Liver (tissue), 9 donors: ENCODE results near the gene PPP6R3. TPM values are rescaled to one million over a fixed set of nuclear protein-coding genes. Genes with fewer than 3 reads are reported as not detected.

Experiments used
- DNase-seq: peaks from one replicate; pipeline ENCODE4 v3.0.0-alpha.2; 2017; ENCODE audit warnings: low spot score
- H3K27ac ChIP-seq, 2 donors: one replicate each; pipeline ENCODE4 v1.7.0; 2013; ENCODE audit warnings: inconsistent platforms in 2 of 2, low read length in 2 of 2, control low read depth in 1 of 2, low read depth in 1 of 2, mild to moderate bottlenecking in 1 of 2
- H3K27me3 ChIP-seq, 4 donors: one replicate each; pipeline versions ENCODE4 v1.6.1 to v1.7.0; 2013; ENCODE audit warnings: low read length in 3 of 4, inconsistent platforms in 1 of 4, mild to moderate bottlenecking in 1 of 4, moderate library complexity in 1 of 4; ENCODE audit not compliant: control insufficient read depth in 4 of 4, insufficient read depth in 4 of 4
- H3K36me3 ChIP-seq, 4 donors: one replicate each; pipeline versions ENCODE4 v1.6.1 to v1.7.0; 2013; ENCODE audit warnings: low read length in 3 of 4, mild to moderate bottlenecking in 3 of 4, low read depth in 1 of 4, moderate library complexity in 1 of 4; ENCODE audit not compliant: control insufficient read depth in 4 of 4, insufficient read depth in 3 of 4
- H3K4me1 ChIP-seq, 4 donors: one replicate each; pipeline versions ENCODE4 v1.6.1 to v1.7.0; 2013; ENCODE audit warnings: low read length in 3 of 4, mild to moderate bottlenecking in 3 of 4, moderate library complexity in 1 of 4; ENCODE audit not compliant: control insufficient read depth in 4 of 4, insufficient read depth in 4 of 4
- H3K4me3 ChIP-seq, 3 donors: one replicate each; pipeline versions ENCODE4 v1.6.1 to v1.7.0; 2013; ENCODE audit warnings: low read length in 3 of 3, control low read depth in 1 of 3, low read depth in 1 of 3, mild to moderate bottlenecking in 1 of 3
- H3K9ac ChIP-seq, 2 donors: one replicate each; pipeline ENCODE4 v1.7.0; 2013; ENCODE audit warnings: low read length in 2 of 2, mild to moderate bottlenecking in 2 of 2, moderate library complexity in 2 of 2, control low read depth in 1 of 2, low read depth in 1 of 2
- H3K9me3 ChIP-seq, 4 donors: one replicate each; pipeline versions ENCODE4 v1.6.1 to v1.7.0; 2013; ENCODE audit warnings: low read length in 3 of 4; ENCODE audit not compliant: control insufficient read depth in 4 of 4
- ATF3 ChIP-seq: IDR thresholded peaks from 2 replicates; pipeline ENCODE4 v1.6.1; 2016; ENCODE audit warnings: antibody characterized with exemption
- EGR1 ChIP-seq, 2 donors: IDR thresholded peaks; 2 replicates each; pipeline ENCODE4 v1.6.1; 2016 to 2018; ENCODE audit warnings: antibody characterized with exemption in 2 of 2, low read depth in 2 of 2
- FOXA1 ChIP-seq: IDR thresholded peaks from 2 replicates; pipeline ENCODE4 v1.6.1; 2016; ENCODE audit warnings: antibody characterized with exemption
- FOXA2 ChIP-seq: IDR thresholded peaks from 2 replicates; pipeline ENCODE4 v1.6.1; 2016; ENCODE audit warnings: antibody characterized with exemption
- GABPA ChIP-seq, 2 donors: IDR thresholded peaks in 1 of 2; conservative IDR thresholded peaks in 1 of 2; 2 replicates each; pipeline ENCODE4 v1.6.1; 2016; ENCODE audit warnings: antibody characterized with exemption in 2 of 2, mild to moderate bottlenecking in 1 of 2, moderate library complexity in 1 of 2
- HNF4A ChIP-seq, 2 donors: conservative IDR thresholded peaks; 2 replicates each; pipeline ENCODE4 v1.6.1; 2016; ENCODE audit warnings: antibody characterized with exemption in 2 of 2, mild to moderate bottlenecking in 2 of 2
- HNF4G ChIP-seq: IDR thresholded peaks from 2 replicates; pipeline ENCODE4 v1.6.1; 2016; ENCODE audit warnings: antibody characterized with exemption
- JUND ChIP-seq, 2 donors: IDR thresholded peaks; 2 replicates each; pipeline ENCODE4 v1.6.1; 2016; ENCODE audit warnings: antibody characterized with exemption in 2 of 2
- NR2F2 ChIP-seq: IDR thresholded peaks from 2 replicates; pipeline ENCODE4 v1.6.1; 2016; ENCODE audit warnings: antibody characterized with exemption
- RAD21 ChIP-seq, 2 donors: IDR thresholded peaks; 2 replicates each; pipeline ENCODE4 v1.6.1; 2016; ENCODE audit warnings: antibody characterized with exemption in 2 of 2, mild to moderate bottlenecking in 2 of 2
- RXRA ChIP-seq, 2 donors: IDR thresholded peaks; 2 replicates each; pipeline ENCODE4 v1.6.1; 2017 to 2018; ENCODE audit warnings: antibody characterized with exemption in 2 of 2, mild to moderate bottlenecking in 1 of 2
- SP1 ChIP-seq: IDR thresholded peaks from 2 replicates; pipeline ENCODE4 v1.6.1; 2018; ENCODE audit warnings: antibody characterized with exemption, mild to moderate bottlenecking
- TAF1 ChIP-seq: conservative IDR thresholded peaks from 2 replicates; pipeline ENCODE4 v1.6.1; 2016; ENCODE audit warnings: antibody characterized with exemption, mild to moderate bottlenecking
- YY1 ChIP-seq: IDR thresholded peaks from 2 replicates; pipeline ENCODE4 v1.6.1; 2016; ENCODE audit warnings: antibody characterized with exemption, mild to moderate bottlenecking
- WGBS: extraction: QIAGEN DNeasy Blood & Tissue Kit; methylation state at CpG from one replicate; pipeline ENCODE4 v1.1.7; 2013; 5-methylcytosine and 5-hydroxymethylcytosine counted together
- polyA plus RNA-seq, 2 donors: library from polyadenylated mRNA; stranded (reverse) in 1 of 2; unstranded in 1 of 2; fragments of 200-250 nt in 1 of 2; fragments of >200 nt in 1 of 2; fragmentation: Nextera tagmentation in 1 of 2; extraction: Ambion mirVana in 1 of 2; gene quantifications; one replicate each; pipeline versions ENCODE4 v1.2.1 to v1.2.3, GENCODE V29; 2013 to 2015
- total RNA-seq, 2 donors: library from RNA; depleted of rRNA; stranded (reverse); fragments of >200 nt; gene quantifications; one replicate each; pipeline ENCODE4 v1.2.3, GENCODE V29; 2014
- TF ChIP-seq, protein P1 (sequence below): fragments of 150-350 bp; IDR thresholded peaks from 2 replicates; pipeline ENCODE4 v1.5.1; 2017; ENCODE audit warnings: improper control_type of control experiment, low read depth, low read length; ENCODE audit not compliant: missing input control
- TF ChIP-seq, protein P2 (sequence below): IDR thresholded peaks from 2 replicates; pipeline ENCODE4 v1.6.1; 2016; ENCODE audit warnings: antibody characterized with exemption
- TF ChIP-seq, protein P3 (sequence below): IDR thresholded peaks from 2 replicates; pipeline ENCODE4 v1.6.1; 2016; ENCODE audit warnings: antibody characterized with exemption, mild to moderate bottlenecking
- TF ChIP-seq, protein P4 (sequence below): IDR thresholded peaks from 2 replicates; pipeline ENCODE4 v1.6.1; 2016; ENCODE audit warnings: antibody characterized with exemption
- donor health status: healthy.
- donor health status: healthy.
- donor health status: healthy.
- donor health status: healthy.
- donor health status: healthy.

The PPP6R3 gene
- total and polyA plus RNA-seq, 4 donors, result 12.3 to 101 (median 58.1) TPM

DNA sequence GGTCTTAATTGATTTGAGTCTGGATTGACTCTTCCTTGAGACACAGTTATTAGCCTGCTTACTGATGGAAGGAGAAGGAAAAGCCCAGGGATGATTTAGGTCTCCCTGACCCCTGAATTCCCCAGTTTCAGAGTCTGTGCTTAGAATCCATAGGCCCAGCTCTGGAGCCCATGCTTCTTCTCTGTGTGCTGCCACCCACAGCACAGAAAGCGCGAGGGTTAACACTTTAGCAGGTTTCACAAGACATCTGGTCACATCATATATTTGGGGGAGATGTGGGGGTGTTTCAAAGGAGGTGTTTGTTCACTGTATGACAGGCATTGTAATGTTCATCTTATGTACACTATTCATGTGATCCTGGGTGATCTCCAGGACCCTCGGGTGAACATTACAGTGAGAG is 107.0 kb downstream of the PPP6R3 start (continued):
- TF ChIP-seq, protein P1, sequence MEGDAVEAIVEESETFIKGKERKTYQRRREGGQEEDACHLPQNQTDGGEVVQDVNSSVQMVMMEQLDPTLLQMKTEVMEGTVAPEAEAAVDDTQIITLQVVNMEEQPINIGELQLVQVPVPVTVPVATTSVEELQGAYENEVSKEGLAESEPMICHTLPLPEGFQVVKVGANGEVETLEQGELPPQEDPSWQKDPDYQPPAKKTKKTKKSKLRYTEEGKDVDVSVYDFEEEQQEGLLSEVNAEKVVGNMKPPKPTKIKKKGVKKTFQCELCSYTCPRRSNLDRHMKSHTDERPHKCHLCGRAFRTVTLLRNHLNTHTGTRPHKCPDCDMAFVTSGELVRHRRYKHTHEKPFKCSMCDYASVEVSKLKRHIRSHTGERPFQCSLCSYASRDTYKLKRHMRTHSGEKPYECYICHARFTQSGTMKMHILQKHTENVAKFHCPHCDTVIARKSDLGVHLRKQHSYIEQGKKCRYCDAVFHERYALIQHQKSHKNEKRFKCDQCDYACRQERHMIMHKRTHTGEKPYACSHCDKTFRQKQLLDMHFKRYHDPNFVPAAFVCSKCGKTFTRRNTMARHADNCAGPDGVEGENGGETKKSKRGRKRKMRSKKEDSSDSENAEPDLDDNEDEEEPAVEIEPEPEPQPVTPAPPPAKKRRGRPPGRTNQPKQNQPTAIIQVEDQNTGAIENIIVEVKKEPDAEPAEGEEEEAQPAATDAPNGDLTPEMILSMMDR, result no peak
- TF ChIP-seq SP1, result no peak
- TF ChIP-seq RXRA (IDR thresholded peaks at IDR 0.05), result no peak
- no peak for TF ChIP-seq FOXA2
- TF ChIP-seq ATF3, result no peak

DNA sequence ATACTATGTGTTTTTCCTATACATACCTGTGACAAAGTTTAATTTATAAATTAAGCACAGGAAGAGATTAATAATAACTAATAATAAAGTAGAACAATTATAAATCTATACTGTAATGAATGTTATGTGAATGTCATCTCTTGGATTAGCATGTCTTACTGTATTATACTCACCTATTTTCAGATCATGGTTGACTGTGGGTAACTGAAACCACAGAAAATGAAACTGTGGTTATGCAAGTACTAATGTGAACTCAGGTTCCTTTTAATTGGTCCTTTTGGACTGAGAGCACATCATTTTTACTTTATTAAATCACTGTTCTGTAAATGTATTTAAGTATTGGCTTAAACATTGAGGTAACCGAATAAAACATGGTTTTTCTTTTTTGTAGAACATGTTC is 108.8 kb downstream of the PPP6R3 start:
- no peaks in the 10 kb centered on the region for H3K4me1 ChIP-seq
- TF ChIP-seq YY1, result no peak
- TF ChIP-seq, protein P2, sequence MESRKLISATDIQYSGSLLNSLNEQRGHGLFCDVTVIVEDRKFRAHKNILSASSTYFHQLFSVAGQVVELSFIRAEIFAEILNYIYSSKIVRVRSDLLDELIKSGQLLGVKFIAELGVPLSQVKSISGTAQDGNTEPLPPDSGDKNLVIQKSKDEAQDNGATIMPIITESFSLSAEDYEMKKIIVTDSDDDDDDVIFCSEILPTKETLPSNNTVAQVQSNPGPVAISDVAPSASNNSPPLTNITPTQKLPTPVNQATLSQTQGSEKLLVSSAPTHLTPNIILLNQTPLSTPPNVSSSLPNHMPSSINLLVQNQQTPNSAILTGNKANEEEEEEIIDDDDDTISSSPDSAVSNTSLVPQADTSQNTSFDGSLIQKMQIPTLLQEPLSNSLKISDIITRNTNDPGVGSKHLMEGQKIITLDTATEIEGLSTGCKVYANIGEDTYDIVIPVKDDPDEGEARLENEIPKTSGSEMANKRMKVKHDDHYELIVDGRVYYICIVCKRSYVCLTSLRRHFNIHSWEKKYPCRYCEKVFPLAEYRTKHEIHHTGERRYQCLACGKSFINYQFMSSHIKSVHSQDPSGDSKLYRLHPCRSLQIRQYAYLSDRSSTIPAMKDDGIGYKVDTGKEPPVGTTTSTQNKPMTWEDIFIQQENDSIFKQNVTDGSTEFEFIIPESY, result no peak
- H3K4me3 ChIP-seq, result no peak overlapping the region
- H3K9me3 ChIP-seq, result no peaks in the 10 kb centered on the region
- H3K27me3 ChIP-seq, result no peaks in the 10 kb centered on the region
- no peak overlapping the region for H3K9ac ChIP-seq
- no peak for DNase-seq
- WGBS, result 96% methylated on average over 1 of the region's 1 CpG
- peaks cover 10 to 69% (median 57%) of the 10 kb centered on the region in 4 donors for H3K36me3 ChIP-seq
- H3K27ac ChIP-seq, result no peak overlapping the region

GRCh38 chr11:68570691-68571090 is 110.1 kb downstream of the PPP6R3 start:
- 92% methylated on average over 1 of the region's 1 CpG for WGBS

More at GRCh38 chr11:68570691-68571090, 110.1 kb downstream of the PPP6R3 start:
- no peak overlapping the region for H3K27ac ChIP-seq
- no peak for DNase-seq
- H3K9me3 ChIP-seq, result no peaks in the 10 kb centered on the region
- peaks cover 10 to 62% (median 53%) of the 10 kb centered on the region in 4 donors for H3K36me3 ChIP-seq
- H3K4me1 ChIP-seq, result no peaks in the 10 kb centered on the region
- no peak overlapping the region for H3K4me3 ChIP-seq
- H3K9ac ChIP-seq, result no peak overlapping the region
- TF ChIP-seq, protein P3, sequence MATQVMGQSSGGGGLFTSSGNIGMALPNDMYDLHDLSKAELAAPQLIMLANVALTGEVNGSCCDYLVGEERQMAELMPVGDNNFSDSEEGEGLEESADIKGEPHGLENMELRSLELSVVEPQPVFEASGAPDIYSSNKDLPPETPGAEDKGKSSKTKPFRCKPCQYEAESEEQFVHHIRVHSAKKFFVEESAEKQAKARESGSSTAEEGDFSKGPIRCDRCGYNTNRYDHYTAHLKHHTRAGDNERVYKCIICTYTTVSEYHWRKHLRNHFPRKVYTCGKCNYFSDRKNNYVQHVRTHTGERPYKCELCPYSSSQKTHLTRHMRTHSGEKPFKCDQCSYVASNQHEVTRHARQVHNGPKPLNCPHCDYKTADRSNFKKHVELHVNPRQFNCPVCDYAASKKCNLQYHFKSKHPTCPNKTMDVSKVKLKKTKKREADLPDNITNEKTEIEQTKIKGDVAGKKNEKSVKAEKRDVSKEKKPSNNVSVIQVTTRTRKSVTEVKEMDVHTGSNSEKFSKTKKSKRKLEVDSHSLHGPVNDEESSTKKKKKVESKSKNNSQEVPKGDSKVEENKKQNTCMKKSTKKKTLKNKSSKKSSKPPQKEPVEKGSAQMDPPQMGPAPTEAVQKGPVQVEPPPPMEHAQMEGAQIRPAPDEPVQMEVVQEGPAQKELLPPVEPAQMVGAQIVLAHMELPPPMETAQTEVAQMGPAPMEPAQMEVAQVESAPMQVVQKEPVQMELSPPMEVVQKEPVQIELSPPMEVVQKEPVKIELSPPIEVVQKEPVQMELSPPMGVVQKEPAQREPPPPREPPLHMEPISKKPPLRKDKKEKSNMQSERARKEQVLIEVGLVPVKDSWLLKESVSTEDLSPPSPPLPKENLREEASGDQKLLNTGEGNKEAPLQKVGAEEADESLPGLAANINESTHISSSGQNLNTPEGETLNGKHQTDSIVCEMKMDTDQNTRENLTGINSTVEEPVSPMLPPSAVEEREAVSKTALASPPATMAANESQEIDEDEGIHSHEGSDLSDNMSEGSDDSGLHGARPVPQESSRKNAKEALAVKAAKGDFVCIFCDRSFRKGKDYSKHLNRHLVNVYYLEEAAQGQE, result no peak
- TF ChIP-seq, protein P1, result no peak
- TF ChIP-seq, protein P2, result no peak
- TF ChIP-seq HNF4G (no peak), EGR1 (IDR thresholded peaks at IDR 0.05; ENCODE audit: low read depth in 2 of 2) (no peak), FOXA2 (no peak), GABPA (IDR thresholded peaks at IDR 0.05 in 1 of 2, conservative IDR thresholded peaks at IDR 0.05 in 1 of 2) (no peak), ATF3 (no peak), TAF1 (no peak), RAD21 (IDR thresholded peaks at IDR 0.05) (no peak), FOXA1 (no peak), HNF4A (conservative IDR thresholded peaks at IDR 0.05) (no peak), RXRA (IDR thresholded peaks at IDR 0.05) (no peak), NR2F2 (no peak), JUND (IDR thresholded peaks at IDR 0.05) (no peak), YY1 (no peak), SP1 (no peak)
- TF ChIP-seq, protein P4, sequence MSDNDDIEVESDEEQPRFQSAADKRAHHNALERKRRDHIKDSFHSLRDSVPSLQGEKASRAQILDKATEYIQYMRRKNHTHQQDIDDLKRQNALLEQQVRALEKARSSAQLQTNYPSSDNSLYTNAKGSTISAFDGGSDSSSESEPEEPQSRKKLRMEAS, result no peak
- no peaks in the 10 kb centered on the region for H3K27me3 ChIP-seq
